ENCODE measurements around the gene FOXQ1.
"Not testable (repeated sequence)": the region's sequence is repeated elsewhere in the genome, so short reads cannot be mapped to it uniquely, and the experiment has no call there.

Gene FOXQ1

DNA sequence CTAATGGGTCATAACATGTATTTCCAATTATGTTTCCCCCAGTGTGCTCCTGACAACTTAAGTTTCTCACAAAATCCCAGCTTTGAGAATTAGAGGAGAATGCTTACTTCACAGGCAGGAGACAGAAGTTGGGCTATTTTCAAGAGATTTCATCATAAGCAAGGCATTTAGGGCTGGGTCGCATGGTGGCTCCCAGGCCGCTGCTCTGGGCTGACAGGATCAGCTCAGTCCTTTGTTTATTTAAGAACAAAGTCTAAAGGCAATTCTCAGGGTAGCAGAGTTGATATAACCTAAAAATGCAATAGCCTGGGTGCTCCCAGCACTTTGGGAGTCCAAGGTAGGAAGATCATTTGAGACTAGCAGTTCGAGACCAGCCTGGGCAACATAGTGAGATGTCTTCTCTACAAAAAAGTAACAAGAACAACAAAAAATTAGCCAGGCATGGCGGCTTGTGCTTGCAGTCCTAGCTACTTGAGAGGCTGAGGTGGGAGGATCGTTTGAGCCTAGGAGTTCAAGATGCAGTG is 10.9 kb downstream of the FOXQ1 start:
- no peak for DNase-seq

DNA sequence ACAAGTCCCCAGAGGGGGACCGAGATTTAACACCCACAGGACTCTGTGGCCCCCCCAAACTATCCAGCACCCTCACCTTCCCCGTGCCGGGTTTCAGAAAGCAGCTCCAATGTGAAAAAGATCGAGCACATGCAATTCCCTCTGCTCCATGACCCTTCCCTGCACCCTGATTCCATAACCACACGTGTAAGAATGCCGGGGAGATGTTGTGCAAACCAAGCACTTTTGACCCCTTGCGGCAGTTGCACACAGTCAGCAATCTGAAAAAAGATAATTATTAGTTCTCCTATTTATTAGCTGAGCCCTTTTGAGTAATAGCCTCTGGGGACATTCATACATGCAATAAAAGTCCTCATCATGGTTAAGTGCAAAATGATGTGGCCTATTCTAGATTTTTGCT is 13.0 kb downstream of the FOXQ1 start:
- no peak for DNase-seq

DNA sequence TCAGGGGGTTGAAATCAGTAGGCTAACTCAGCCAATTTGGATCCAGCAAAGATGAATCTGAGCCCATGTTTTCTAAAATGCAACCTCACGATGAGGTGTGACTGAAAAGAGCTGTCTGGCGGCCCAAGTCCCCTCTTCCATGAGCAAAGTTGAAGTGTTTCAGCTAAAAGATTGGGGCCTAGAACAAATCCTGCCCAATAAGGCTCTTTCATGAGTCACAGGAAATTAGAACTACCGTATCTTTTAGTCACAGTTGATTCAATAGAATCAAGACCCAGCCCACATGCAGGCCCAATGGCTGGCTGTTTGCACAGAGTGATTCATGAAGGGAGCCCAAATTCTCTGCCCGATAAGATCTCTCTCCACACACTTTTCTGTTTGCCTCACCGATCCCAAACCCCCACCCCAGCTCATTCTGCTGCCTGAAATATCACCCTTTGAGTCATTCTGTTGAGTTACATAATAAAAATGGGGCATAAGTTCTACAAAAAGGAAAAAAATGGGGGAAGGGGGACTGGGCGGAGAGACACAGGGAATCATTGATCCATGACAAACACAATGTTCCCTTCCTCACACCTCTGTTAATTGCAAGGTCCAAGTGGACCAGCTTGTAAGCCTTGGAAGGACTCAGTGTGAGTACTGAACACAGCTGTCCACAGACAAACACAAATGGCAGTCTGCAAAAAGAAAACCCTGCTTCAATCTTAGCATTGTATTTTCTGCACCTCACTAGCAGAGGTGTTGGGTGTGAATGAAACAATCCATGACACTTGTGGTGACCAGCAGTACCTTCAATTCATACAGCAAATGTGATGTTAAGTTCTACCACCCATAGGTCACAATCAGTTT is 13.8 kb downstream of the FOXQ1 start:
- no peak for DNase-seq

DNA sequence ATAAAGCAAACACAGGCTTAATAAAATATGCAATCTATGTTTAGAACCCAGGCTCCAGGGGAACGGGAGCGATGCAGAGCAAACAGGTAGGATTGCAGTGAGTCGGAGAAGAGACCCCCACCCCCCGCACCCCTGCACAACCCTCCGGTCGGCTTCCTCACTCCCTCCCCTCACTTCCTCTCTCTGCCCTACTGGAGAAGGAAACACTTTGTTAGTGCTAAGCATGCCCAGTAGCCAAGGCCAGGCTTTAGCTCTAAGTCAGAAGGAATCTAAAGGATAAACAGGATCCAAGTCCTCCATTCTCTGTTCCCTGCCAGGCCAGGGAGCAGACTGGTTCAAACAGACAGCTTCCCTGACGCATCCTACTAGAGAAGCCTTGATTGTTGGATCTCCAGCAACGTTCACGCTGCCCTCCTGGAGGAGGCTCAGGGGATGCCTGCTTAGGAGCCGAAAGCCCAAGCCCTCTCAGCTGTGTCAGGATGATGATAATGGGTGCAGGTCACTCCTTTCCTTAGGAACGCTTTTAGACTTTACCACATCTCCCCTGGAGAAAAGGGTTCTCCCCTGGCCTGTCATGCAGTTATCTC is 14.7 kb downstream of the FOXQ1 start:
- no peak for DNase-seq

DNA sequence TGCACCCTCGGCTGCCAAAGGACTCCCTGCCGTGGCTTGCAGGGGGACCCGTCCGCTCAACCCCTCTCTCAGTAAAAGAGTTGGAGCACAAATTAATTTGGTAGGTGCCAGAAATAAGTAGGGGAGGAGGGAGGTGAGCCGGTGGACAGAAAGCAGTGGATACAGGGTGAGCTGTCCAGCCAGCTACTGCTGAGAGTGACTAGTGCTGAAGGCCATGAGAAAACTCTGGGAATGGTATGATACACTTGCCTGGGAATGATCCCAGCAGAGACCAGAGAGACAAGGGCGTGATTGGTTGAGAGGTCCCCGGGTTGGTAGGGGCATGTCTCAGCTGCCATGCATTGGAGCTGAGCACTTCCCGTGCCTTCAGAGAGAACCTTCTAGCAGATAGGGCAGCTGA is 15.7 kb downstream of the FOXQ1 start:
- no peak for DNase-seq

DNA sequence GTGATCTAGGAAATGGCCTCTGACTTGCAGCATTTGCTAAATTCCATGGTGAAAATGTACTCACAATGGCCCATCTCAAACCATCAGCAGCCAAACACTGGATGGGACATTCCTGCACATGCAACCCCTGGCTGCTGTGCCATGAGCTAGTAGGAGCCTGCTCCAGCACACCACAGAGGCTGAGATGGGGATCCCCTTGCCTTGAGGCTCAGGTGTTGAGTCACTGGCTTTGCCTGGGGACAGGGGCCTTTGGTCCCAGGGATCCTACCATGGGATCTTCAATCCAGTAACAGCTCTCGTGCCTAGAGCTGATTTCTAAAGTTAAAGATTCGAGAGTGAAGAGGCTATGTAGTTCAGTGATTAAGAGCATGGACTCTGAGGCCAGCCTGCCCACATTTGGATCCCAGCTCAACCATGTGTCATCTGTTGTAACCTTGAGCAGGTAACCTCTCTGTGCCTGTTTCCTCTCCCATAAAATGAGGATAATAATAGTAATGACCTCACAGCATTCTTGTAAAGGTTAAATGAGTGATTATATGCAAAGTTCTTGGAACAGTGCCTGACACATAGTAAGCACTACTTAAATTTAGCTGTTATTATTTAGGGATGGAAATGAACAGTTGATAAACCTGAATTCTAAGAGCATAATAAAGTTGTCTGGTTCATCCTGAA is 16.4 kb downstream of the FOXQ1 start:
- DNase-seq: no peak

DNA sequence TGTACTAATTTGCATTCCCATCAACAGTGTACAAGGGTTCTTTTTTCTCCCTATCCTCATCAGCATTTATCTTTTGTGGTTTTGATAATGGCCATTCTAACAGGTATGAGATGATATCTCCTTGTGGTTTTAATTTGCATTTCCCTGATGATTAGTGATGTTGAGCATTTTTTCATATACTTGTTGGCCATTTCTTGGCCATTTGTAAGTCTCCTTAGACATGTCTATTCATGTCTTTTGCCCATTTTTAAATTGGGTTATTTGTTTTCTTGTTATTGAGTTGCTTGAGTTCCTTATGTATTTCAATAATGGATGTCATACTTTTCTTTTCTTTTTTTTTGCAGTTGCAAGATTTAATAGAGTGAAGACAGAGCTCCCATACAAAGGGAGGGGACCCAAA is 17.8 kb downstream of the FOXQ1 start:
- DNase-seq: no peak

DNA sequence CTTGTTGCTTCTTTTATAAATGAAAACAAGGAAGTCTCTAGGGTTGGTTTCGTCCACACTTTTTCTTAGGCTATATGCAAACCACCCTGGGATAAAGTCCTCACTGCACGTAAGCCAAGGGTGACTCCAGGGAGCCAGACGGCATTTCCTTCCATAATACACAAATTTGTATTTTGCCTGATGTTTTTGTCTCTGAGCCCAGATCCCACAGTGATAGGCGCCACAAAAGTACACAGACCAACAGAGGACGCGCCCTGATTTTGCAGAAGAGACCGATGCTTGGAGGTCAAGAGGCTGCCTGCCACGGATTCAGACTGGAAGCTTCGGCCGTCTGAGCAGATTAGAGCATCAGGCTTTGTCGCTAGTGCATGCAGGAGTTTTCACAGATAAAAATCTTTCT is 22.8 kb downstream of the FOXQ1 start:
- DNase-seq: no peak

DNA sequence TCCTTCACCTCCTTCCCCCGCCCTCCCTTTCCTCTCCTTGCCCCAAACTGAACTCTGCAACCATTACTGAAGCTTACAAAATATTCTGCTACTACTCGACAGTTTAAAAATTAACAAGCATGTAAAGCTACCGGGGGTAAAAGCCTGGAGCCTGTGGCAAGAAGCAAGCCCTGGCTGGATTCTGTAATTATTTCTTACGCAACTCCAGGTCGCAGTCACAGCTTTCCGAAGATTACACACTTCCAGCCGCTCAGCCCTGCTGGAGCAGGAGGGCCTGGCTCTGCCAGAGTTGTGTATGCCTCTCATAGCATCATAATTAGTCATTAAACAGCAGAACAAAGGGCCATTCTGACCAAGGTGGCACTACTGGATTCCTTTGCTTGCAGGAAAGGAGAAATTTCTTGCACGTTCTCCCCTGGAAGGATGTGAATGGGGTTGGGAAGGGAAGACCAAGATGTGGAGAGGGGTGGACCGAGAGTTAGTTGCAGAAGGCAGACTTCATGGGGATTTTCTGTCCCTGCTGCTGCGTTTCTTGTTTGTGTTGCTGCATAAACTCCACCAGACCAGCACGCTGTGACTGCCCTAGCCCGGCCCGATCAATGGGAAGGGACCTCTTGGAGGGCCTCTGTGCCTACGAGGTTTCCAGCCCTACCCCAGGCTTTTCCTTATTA is 23.6 kb downstream of the FOXQ1 start:
- no peak for DNase-seq

DNA sequence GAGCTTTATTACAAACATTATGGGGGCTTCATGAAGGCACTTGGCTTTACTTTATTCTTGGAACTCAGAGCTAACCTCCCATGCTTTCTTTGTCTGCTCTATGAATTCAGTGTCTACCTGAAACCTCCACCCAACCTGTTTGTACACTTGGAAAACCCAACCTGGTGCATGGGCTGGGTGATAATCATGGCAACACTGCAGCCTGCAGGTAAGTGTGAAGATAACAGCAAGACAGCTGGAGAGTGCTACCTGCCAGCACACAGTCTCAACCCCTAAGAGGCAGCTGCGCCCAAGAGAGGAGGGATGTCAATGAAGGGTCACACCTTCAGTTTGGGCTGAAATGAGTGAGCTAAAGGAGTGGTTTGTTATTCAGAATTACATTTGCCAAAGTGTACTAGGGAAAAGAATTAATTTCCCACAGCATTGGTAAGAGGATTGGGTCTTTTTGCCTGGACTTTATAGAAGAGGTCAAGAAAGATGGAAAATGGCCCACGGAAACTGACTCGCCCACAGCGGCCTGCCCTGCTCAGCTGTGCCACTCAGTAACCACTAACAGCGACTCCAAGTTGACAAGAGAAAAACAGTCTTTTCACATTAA is 24.4 kb downstream of the FOXQ1 start:
- no peak for DNase-seq

DNA sequence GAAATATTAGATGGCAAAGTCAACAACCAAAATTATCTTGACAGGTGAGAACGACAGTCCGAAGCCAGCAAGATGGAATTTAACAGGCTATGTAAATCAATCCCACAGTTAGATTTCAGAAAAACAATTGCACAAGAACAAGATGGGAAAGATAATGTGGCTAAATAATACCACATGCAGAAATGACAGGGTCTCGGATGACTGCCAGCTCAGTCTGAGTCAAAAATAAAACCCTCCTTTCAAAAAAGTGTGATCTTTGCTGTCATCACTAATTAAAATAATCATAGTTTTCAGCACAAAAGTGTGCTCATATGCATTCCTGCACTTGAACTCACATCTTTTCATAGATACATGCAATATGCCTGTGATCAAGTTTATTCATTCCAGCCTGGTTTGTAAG is 25.9 kb downstream of the FOXQ1 start:
- no peak for DNase-seq

DNA sequence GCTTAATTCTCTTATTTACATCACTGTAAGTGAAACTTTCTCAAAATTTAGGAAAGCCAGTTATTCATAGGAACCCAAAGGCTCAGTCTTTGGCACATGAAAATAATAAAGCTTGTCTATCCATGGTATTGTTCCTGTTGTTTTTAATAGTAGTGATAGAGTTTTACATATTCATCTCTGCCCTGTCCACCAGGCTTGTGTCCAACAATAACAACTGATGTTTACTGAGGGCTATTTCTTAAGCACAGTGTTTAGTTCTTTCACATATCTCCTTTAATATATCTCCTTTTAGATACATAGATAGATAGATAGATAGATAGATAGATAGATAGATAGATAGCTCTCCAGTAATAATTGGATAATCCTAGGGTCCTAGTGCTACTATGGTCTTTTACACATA is 34.2 kb downstream of the FOXQ1 start:
- DNase-seq: no peak

DNA sequence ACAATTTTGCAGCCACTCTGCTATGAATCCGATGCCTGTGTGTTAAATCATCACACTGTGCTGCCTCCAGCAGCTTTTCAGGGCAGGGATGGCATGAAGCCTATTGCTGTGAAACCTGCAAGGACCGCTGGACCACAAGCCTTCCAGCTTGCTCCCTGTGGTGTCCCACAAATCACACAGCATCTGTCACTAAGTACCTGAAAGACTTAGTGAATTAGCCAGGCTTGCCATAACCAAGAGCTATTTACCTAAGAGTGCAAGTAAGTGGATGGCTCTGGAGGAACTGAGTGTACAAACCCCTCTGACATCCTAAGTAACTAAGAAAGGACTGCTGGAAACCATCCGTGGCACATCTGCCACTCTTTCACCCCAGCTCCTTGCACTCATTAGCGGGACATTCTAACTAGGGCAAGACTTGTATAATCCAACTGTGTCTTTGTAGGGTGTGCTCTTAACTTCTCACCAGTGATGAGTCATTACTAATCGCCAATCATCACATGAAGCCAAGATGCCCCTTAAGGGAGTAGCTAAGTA is 34.7 kb downstream of the FOXQ1 start:
- DNase-seq: no peak

DNA sequence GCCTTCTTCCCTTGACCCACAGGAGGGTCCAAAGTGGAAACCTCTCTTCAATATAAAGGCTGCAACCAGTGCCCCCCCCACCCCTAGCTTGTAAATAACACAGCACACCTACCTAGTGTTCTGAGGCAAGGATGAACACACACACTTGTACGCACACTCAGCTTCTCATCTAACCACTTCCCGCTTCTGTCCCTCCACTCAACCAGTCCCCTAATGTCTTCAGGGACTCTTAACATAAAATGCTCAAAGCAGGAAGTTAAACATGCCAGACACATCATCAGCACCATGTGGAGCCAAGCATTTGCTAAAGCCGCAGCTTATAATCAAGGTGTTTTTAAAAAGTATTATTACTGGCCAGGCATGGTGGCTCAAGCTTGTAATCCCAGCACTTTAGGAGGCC is 35.3 kb downstream of the FOXQ1 start:
- DNase-seq: no peak

DNA sequence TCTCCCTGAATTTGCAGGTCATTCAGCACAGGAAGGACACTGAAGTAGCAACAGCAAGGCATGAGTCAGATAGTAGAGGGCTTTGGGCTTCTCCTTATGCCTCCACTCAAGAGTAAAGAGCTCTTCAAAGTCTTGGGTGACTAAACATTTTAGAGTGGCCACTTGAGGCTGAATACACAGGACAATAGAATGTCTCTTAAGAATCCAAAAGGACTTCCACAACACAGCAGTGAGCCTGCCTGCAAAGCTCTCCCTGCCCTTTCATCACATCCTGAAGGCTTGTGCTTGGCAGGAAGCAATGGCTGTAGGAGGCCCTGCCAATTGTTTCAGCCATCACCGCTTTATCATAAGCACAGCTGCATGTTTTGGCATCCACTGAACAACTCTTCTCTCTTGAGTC is 36.8 kb downstream of the FOXQ1 start:
- no peak for DNase-seq

DNA sequence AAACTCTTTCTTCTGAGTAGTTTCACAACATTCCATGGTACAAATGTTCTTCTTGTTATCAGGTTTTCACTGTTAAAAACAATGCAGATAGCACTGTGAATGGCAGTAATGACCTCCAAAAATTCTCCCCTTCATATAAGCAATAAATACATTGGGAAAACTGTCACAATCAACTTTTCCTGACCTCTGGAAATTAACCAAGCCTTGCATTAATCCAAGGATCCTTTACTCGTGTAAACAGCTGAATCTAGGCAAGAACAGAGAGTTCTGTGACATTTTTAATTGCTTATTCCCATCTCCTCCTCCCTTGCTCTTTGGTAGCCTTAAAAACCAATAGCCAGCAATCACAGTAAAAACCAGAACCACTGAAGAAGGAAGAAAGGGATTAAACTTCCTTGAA is 37.8 kb downstream of the FOXQ1 start:
- no peak for DNase-seq

DNA sequence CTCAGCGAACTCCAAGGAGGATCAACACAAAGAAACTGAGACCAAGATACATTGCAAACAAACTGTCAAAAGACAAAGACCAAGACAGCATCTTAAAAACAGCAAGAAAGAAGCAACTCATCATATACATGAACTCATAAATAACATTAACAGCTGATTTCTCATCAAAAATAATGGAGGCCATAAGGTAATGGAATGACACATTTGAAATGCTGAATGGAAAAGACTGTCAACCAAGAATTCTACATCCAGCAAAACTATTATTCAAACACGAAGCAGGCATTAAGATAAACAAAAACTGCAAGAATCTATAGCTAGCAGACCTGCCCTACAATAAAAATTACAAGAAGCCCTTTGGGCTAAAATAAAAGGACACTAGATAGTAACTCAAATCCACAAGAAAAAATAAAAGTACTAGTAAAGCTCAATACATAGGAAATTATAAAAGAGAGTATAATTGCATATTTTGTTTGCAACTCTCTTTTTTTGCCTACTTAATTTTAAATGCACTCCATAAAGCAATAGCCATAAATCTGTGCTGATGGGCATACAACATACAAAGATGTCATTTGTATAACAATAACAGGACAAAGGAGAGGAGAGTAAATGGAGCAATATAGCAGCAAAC is 39.6 kb downstream of the FOXQ1 start:
- DNase-seq: no peak

DNA sequence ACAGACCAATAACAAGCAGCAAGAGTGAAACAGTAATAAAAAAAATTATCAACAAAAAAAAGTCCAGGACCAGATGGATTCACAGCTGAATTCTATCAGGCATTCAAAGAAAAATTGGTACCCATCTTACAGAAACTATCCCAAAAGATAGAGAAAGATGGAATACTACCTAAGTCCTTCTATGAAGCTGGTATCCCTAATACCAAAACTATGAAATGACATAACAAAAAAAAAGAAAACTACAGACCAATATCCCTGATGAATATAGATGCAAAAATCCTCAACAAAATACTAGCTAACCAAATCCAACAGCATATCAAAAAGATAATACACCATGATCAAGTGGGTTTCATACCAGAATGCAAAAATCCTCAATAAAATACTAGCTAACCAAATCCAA is 43.2 kb downstream of the FOXQ1 start:
- DNase-seq: not testable (repeated sequence)

DNA sequence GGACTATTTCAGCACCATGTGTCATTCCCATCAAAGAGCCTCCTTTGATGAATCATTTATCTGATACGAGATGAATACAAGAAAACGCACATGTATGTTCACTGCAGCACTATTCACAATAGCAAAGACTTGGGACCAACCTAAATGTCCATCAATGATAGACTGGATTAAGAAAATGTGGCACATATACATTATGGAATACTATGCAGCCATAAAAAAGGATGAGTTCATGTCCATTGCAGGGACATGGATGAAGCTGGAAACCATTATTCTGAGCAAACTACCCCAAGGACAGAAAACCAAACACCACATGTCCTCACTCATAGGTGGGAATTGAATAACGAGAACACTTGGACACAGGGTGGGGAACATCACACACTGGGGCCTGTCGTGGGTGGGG is 49.8 kb downstream of the FOXQ1 start:
- not testable (repeated sequence) for DNase-seq

DNA sequence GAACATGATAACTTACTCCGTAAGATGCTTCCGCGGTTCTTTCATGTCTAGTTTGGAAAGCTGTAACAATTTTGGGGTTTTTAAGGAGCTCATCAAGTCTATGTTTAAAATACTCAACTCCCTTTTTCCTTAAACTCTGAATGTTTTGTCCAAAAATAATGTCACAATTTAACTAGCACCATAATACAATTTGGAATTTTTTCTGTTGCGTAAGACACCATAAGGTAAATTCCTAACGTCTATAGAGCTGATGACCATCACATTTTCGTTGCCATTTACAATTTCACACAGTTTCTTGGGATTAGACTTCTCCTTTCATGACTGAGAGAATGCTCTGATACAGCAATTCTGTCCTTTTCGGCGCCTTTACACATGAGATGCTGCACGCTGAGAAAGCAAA is 50.7 kb downstream of the FOXQ1 start:
- no peak for DNase-seq

DNA sequence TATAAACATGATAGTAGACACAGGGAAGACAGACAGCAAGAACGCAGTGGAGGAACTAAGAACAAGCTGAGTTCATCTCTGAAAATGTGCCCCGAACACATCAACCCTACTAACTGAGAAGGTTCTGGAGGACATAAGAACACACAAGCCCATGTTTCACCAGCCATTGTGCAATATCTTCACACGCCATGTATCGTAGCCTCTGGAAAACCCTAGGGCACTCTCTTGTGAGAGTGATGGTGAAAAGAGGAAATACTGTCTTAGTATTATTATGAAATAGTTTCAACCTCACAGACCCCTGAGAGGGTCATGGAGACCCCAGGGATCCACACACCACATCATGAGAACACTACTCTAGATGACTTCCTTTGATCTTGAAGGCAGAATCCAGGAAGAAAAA is 51.4 kb downstream of the FOXQ1 start:
- DNase-seq: no peak

All from effector CD8-positive, alpha-beta T cell (primary cell).